ENCODE data around the gene VPS33B.
"Not testable (repeated sequence)": the region's sequence is repeated elsewhere in the genome, so short reads cannot be mapped to it uniquely, and the experiment has no call there.

Gene VPS33B

DNA sequence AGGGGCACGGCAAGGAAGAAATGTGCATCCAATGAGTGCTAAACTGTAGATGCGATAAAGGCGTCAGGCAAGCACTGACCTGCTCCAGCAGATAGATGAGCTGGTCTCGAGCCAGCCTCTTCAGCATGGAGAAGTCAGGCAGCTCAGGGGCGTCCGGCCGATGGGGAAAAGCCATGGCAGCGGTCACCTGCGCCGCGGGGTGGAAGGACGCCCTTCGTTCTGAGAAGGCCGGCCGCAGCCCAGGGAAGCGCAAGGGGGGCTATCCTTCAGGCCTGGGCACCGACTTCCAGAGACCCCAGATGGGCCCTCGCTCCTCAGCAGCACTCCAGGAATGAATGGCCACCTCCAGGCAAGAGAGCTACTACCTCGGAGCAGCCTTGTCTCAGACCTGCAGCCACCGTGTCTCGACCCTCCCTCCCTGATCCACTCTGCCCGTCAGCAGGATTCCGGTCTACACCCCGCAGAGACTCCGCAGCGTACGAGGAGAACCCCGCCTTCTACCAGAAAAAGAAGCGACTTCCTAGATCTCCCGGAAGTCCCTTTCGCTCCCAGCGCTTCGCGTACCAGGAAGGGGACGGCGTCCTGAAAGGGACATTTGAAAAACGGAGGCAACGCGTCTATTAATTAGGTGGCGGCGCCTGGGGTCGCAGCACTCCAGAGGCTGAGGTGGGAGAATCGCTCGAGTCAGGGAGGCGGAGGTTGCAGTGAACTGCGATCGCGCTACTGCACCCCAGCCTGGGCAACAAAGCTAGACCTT, at the start of gene VPS33B:
TSS of gene VPS33B (minus strand) at position 520 of the 757 bp plus-strand sequence. CDS start at position 175, 345 bp downstream.
- peak; percentile 57 for DNase-seq (ENCODE audit: low read depth, low spot score)

DNA sequence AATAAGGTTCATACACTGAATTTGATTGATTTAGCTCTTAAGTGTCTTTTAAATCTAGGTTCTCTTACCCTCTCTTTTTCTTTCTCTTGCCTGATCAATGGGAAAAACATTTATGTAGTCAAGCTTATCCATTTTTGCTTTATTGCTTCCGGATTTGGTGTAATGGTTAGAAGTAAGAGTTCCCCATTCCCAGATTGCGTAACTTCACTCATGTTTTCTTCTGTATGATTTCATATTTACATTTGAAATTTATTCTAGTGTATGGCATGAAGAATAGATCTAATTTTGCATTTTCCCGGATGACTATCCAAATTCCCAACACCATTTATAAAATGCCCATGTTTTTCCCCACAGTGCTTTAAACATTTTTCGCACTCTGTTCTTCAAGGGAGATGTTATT, 49.8 kb upstream of the VPS33B start:
- DNase-seq (ENCODE audit: low read depth, low spot score), result no peak

DNA sequence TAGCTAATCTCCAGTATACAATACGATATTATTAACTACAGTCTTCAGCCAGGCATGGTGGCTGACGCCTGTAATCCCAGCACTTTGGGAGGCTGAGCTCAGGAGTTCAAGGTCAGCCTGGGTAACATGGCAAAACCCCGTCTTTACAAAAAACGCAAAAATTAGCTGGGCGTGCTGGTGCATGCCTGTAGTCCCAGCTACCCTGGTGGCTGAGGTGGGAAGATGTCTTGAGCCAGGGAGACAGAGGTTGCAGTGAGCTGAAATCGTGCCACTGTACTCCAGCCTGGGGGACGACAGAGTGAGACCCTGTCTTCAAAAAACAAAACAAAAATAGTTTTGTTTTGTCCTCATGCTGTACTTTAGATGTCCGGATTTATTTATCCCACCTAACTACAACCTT, 48.5 kb upstream of the VPS33B start:
- no peak for DNase-seq (ENCODE audit: low read depth, low spot score)

DNA sequence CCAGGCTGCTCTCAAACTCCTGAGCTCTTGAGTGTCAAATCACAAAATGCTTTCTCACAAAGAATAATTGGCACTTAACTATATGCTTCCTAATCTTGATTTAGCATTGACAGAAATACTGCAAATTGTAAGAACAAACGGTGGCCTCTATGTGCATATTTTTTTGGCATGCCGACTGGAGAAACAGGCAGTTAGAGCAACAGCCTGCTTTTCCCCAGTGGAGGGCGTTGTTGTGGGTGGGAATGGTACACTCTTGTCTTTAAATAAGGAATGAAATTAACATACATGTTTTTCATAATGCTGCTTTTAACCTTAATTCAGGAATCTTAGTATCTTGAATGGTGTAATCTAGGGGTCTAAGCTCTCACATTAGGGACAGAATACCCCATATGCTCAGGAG, 46.6 kb upstream of the VPS33B start:
- DNase-seq (ENCODE audit: low read depth, low spot score), result no peak

DNA sequence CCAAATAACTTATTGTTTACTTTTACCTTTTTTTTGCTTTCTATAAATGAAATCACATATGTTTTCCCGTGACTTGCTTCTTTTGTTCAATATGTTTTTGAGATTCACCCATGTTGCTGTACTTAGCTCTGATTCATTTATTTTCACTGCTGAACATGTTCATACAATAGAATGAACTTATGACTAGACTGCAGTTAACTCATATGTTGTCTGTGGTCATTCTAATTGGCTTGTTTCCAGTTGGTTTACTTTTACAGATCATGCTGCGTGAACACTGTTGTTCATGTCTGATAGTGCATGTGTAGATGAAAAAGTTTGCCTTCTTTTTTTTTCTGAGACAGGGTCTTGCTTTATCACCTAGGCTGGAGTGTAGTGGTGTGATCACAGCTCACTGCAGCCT, 46.0 kb upstream of the VPS33B start:
- no peak for DNase-seq (ENCODE audit: low read depth, low spot score)

DNA sequence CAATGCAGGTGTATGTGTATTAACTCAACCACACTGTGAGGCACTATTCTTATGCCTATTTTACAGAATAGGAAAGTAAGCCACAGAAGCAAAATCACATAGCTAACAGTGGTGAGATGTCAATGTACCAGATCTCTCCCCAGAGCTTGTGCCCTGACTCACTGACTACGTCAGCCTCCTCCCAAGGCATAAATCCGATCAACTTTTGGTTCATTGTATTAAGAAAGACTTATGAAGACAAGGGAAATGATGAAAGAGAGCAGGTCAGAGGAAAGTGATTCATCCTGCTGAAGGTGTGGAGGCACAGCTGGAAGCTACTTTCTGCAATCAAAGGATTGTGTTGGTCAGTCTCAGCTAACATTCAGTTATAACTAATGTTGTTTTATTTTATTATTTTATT, 44.6 kb upstream of the VPS33B start:
- no peak for DNase-seq (ENCODE audit: low read depth, low spot score)

DNA sequence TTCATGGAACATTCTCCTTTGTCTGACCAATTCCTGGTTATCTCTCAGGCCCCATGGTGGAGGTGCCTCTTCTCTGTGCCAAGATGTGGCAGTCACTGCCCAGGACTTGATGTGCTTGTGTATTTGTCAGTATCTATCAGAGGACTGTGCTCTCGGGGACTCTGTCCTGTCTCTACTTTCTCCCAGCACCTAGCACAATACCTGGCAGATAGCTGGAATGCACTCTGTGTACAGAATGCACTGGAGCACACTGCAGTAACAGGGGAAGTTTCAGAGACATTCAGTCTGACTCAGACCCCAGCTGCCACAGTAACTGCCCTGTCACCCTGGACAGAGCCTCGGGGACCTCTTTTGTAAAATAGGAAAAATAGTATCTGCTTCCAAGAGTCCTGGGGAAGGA, 43.1 kb upstream of the VPS33B start:
- DNase-seq (ENCODE audit: low read depth, low spot score), result no peak

DNA sequence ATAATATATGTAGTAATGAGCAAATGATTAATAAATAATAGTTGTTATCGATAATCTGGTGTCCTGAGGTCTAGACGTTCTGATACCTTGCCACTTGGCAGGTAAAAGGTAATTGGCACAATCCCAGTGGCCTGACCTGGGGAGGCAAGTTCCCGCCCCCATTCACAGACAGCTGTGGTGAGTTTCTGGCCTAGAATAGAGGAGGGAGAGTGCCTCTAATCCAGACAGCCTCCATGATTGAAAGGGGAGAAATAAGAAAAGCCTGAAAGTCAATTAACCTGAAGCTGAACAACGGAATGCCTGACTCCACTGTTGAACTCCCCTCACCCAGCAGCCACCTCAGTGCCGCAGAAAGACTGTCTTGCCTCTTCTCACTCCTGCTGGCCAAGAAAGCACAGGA, 39.6 kb upstream of the VPS33B start:
- no peak for DNase-seq (ENCODE audit: low read depth, low spot score)

DNA sequence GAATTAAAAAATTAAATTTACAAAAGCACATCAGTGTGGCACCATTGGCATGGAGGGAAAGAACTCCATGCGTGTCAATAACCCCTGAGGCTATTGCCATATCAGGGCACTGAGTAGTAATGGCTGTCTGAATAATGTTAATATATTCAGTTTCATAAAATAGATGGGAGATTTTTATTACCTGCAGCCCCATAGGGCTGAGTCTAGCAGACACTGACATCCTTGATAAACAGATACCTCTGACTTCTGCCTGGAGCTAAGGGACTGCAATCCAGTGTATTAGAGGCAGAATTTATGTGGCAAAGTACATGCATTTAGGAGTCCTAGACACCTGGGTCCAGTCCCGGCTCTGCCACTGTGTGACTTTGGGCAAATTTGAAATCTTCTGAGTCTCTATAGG, 38.8 kb upstream of the VPS33B start:
- no peak for DNase-seq (ENCODE audit: low read depth, low spot score)

DNA sequence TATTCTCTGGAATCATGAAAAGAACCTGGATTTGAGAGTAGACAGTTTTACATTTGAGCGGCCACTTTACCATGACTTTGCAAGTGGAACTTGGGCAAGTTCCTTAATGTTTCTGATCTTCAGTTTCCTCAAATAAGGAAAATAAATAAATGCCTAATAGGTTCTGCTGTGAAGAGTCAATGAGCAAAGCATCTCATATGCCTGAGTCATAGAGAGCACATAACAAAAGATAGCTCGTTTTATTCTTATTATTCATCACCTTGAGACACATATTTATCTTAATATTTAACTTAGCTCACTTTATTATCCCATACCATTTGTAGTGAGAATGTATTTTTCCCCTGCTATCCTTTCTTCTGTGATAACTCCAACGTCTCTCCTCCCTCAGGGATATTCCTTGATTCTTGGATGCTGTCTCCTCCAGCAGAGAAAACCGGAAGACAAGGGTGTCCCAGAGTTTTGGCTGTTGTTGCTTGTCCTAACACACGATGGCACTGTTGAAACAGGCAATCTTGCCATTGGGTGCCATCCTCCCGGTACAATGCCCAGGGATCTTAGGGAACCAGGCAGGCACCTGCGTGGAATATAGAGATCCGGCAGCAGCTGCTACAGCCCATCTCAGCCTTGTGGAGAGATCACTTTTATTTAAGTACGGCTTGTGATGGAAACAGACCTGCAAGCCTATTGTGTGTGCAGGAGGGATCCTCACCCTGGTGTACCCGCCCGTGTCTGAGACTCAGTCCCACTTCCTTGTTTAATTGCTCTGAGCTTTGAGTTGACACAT, 33.3 kb upstream of the VPS33B start:
- DNase-seq (ENCODE audit: low read depth, low spot score), result no peak

DNA sequence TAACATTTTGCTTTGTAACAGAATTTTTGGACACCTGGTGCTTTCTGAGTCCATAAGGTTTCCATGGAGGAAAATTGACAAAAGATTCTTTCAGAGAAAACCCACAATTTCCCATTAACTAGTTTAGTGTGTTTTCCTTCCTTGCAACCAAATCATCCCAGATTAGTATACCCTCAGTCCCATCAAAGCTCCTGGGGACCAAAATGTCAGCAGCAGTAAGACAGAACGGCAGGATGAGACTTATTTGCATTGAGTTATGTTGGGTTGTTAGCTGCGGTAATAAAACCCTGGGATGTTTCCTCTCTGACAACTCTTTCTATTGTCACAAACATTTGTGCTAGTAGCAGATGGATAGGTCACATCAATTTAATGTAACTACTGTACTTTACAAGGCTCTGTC, 32.4 kb upstream of the VPS33B start:
- no peak for DNase-seq (ENCODE audit: low read depth, low spot score)

DNA sequence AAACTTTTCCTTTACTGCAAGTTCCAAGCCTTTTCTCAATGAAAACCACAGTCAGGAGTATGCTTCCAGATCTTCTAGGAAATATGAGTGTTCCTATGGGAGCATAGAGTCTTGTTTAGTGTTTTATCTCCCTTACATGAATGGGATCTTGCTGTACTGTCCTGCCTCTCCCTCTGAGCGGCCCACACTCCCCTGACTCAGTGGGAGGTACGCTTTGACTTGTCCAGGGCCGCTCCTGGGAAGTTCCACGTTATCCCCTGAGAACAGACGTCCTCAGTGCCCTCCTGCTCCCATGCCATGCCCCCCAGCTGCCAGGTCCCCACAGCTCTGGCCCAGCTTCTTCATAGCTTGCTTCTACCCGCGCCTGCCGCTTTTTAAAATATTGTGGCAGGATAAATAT, 28.9 kb upstream of the VPS33B start:
- no peak for DNase-seq (ENCODE audit: low read depth, low spot score)

DNA sequence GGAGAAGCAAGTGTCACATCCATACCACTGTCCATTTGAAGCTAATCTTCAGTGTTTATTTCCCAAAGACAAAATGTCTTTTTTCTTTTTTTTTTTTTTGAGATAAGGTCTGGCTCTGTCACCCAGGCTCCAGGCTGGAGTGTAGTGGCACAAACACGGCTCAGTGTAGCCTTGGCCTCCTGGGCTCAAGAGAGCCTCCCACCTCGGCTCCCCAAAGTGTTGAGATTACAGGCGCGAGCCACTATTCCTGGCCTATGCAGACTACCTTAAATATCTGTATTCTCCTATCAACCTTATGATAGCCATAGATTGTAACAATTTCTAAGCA, 27.7 kb upstream of the VPS33B start:
- DNase-seq (ENCODE audit: low read depth, low spot score), result no peak

DNA sequence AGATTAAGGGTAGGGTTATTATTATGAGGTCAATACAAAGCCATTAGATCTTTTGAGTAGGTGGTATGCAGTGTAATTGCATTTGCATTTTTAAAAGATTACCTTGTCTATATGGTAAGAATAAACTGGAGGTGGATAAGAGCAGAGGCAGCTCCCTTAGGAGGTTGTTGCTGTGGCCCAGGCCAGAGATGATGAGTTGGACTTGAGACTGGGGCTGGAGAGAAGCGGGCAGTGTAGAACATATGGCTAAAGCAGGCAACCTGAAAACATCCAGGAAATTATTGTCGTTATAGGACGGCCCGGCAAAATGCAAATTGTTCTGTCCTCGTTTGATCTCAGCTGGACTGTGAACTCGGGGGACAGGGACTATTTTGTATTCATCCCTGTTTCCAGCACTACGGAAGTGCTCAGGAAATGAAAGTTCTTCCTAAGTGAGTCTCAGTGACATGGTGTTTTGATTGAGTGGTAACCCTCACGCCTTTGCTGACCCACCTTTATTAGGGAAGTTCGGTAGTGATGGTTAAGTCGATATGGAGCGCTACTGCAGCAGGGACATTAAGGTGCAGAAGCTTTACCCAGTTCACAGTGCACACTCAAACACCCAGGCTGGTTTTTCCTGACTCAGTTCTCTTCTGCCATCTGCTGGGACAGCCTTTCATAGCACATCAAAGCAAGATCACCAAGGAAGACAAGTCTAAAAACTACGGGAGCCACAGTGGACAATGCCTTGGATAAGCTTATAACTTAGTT, 27.2 kb upstream of the VPS33B start:
- peak; percentile 22 for DNase-seq (ENCODE audit: low read depth, low spot score)

DNA sequence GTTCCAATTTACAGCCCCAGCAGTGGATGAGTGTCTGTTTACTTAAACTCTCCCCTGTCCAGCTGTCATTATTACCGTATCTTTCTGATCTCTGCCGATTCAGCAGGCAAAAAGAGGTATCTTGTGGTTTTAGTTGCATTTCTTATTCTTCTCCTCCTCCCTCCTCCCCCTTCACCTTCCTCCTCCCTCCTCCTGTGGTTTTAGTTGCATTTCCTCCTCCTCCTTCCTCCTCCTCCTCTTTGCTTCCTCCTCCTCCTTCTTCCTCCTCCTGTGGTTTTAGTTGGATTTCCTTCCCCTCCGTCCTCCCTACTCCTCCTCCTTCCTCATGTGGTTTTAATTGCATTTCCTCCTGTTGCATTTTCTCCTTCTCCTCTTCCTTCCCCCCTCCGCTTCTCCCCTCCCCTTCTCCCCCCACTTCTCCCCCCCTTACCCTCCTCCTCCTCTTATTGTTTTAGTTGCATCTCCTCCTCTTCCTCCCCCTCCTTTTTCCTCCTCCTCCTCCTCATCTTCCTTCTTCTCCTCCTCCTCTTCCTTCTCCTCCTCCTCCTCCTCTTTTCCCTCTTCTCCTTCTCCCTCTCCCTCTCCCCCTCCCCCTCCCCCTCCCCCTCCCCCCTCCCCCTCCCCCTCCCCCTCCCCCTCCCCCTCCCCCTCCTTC, 25.3 kb upstream of the VPS33B start:
- DNase-seq (ENCODE audit: low read depth, low spot score), result no peak

DNA sequence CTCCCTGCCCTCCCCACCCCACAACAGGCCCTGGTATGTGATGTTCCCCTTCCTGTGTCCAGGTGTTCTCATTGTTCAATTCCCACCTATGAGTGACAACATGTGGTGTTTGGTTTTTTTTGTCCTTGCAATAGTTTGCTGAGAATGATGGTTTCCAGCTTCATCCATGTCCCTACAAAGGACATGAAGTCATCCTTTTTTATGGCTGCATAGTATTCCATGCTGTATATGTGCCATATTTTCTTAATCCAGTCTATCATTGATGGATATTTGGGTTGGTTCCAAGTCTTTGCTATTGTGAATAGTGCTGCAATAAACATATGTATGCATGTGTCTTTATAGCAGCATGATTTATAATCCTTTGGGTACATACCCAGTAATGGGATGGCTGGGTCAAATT, 23.7 kb upstream of the VPS33B start:
- not testable (repeated sequence) for DNase-seq (ENCODE audit: low read depth, low spot score)

DNA sequence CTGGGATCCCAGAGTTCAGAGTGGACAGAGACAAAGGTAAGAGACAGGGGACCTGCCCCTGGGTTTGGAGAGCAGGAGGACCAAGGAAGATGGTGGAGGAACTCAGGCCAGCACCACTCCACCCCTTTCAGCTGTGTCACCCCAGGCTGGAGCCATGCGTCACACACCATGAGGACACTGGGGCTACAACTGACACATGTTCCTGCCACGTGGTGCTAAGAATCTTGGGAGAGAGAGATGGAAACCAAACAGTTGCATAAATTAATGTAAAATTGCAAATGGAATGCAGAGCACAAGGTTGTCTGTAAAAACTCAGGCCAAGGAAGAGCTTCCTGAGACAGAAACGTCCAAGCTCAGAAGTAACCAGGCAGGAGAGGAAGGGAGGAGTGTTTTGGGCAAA, 22.7 kb upstream of the VPS33B start:
- no peak for DNase-seq (ENCODE audit: low read depth, low spot score)

DNA sequence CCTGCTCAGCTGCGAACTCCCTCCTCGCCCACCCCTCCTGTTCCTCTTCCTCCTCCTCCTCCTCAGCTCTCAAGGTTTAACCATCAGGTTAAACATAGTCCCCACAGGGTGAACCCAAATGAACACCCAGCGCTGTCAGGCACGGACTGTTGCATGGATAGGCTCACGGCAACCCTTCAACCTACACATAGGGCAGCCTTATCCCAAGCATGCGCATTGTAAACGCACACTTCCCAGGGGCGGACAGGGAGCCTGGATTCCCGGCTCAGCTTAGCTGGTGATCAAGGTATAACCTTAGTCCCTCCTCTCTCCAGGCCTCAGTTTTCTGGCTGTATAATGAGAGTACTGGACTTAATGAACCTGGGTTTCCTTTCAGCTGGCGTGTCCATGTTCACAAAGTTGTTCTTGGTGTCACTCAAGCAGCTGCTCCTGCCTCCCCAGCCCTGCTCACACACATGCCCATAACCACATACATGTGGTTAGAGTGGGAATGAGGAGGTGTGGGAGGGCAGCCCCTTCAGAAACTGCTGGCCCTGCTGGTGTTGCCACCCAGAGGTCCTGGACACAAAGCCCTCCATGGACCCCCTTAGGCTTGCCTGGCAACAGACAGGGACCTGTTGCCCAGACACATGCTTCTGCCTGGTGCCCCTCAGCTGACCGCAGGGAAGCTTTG, 20.9 kb upstream of the VPS33B start:
- DNase-seq (ENCODE audit: low read depth, low spot score), result no peak

DNA sequence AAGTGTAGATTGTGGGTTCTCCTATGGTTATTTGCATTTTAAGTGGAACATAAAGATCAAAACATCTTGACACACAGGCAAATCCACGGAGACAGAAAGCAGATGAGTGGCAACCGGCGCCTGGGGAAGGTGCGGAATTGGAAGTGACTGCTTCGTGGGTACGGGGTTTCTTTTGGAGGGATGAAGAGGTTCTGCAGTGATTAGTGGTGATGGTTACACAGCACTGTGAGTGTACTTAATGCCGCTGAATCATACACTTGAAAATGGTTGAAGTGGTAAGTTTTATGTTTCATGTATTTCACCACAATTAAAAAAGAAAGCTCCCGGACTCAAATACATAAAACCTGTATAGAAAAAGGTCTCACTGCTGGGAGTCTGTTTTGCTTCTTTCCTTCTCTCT, 18.5 kb upstream of the VPS33B start:
- DNase-seq (ENCODE audit: low read depth, low spot score), result no peak

DNA sequence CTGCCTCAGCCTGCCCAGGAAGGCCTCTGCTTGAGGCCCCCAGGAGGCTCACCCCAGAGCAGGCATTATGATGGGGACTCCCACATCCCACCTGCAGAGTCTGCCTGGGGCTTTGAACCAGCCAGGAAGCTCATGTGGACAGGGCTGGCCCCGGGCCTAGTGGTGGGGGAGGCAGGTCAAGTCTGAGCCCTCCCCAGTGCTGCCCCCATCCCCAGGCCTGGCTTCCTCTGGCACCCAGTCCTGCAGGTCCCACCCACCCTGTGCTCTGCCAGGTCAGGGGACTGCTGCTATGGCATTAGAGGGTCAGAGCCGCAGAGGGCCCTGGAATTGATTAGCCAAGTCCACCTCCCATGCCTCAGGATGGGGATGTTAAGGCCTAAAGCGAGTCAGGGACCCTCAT, 17.6 kb upstream of the VPS33B start:
- no peak for DNase-seq (ENCODE audit: low read depth, low spot score)
